Urinary bladder (tissue), 4 donors: ENCODE results near the gene SUGP2. TPM values are rescaled to one million over a fixed set of nuclear protein-coding genes. Genes with fewer than 3 reads are reported as not detected.

Experiments used
- DNase-seq: peaks from one replicate; pipeline ENCODE4 v3.0.0-alpha.2; 2015; ENCODE audit errors: extremely low spot score
- H3K27ac ChIP-seq: one replicate; pipeline ENCODE4 v1.5.1; 2013; ENCODE audit warnings: low read depth, mild to moderate bottlenecking, moderate library complexity
- H3K36me3 ChIP-seq: one replicate; pipeline ENCODE4 v1.6.1; 2013; ENCODE audit warnings: mild to moderate bottlenecking, moderate library complexity; ENCODE audit not compliant: insufficient read depth
- H3K4me1 ChIP-seq: one replicate; pipeline ENCODE4 v1.6.1; 2013; ENCODE audit warnings: mild to moderate bottlenecking, moderate library complexity; ENCODE audit not compliant: insufficient read depth
- H3K4me3 ChIP-seq: one replicate; pipeline ENCODE4 v1.5.1; 2013; ENCODE audit warnings: low read depth, low read length
- WGBS: extraction: QIAGEN DNeasy Blood & Tissue Kit; methylation state at CpG from one replicate; pipeline ENCODE4 v1.1.7; 2013; 5-methylcytosine and 5-hydroxymethylcytosine counted together
- polyA plus RNA-seq: library from polyadenylated mRNA; stranded (reverse); fragments of 200-250 nt; gene quantifications from one replicate; pipeline ENCODE4 v1.2.3, GENCODE V29; 2013
- total RNA-seq: library from RNA; depleted of rRNA; stranded (reverse); fragments of >200 nt; gene quantifications from one replicate; pipeline ENCODE4 v1.2.3, GENCODE V29; 2014
- donor health status: healthy with polysubstance abuse.
- donor health status: healthy.

The SUGP2 gene
- total and polyA plus RNA-seq, 2 donors = 36.3 to 55.8 TPM

- no peak for DNase-seq
- H3K36me3 ChIP-seq = no peaks in the 10 kb centered on the region
- WGBS = 47% methylated on average over 7 of the region's 7 CpGs
- no peaks in the 10 kb centered on the region for H3K4me1 ChIP-seq
- no peak overlapping the region for H3K4me3 ChIP-seq
- no peak overlapping the region for H3K27ac ChIP-seq
These were observed 48.1 kb downstream of the SUGP2 start for GRCh38 chr19:18985257-18985656.

- H3K4me1 ChIP-seq = no peaks in the 10 kb centered on the region
- 74% methylated on average over 3 of the region's 3 CpGs for WGBS
These were observed 49.1 kb downstream of the SUGP2 start for GRCh38 chr19:18984251-18984650.

GRCh38 chr19:18982669-18983068 lies 50.6 kb downstream of the SUGP2 start:
- DNase-seq = no peak
- Histone ChIP-seq H3K4me1 (no peaks in the 10 kb centered on the region), H3K36me3 (no peaks in the 10 kb centered on the region), H3K4me3 (no peak overlapping the region), H3K27ac (no peak overlapping the region)
- WGBS = 76% methylated on average over 2 of the region's 2 CpGs

More at GRCh38 chr19:18984251-18984650, 49.1 kb downstream of the SUGP2 start:
- Histone ChIP-seq H3K4me3 (no peak overlapping the region), H3K36me3 (no peaks in the 10 kb centered on the region), H3K27ac (no peak overlapping the region)
- no peak for DNase-seq

GRCh38 chr19:18980432-18981020 lies 52.8 kb downstream of the SUGP2 start:
- WGBS = 79% methylated on average over 7 of the region's 7 CpGs
- Histone ChIP-seq H3K4me1 (no peaks in the 10 kb centered on the region), H3K4me3 (no peak overlapping the region), H3K36me3 (no peaks in the 10 kb centered on the region), H3K27ac (no peak overlapping the region)
- no peak for DNase-seq

- Histone ChIP-seq H3K27ac (no peak overlapping the region), H3K36me3 (no peaks in the 10 kb centered on the region), H3K4me1 (no peaks in the 10 kb centered on the region), H3K4me3 (no peak overlapping the region)
- no peak for DNase-seq
- WGBS = 78% methylated on average over 7 of the region's 7 CpGs
These were observed 54.7 kb downstream of the SUGP2 start for GRCh38 chr19:18978616-18979015.

GRCh38 chr19:18975869-18976268 lies 57.4 kb downstream of the SUGP2 start:
- WGBS = 82% methylated on average over 10 of the region's 10 CpGs
- no peak overlapping the region for H3K4me3 ChIP-seq
- no peak for DNase-seq

GRCh38 chr19:18975011-18975410 lies 58.3 kb downstream of the SUGP2 start:
- no peak for DNase-seq
- Histone ChIP-seq H3K4me1 (no peaks in the 10 kb centered on the region), H3K36me3 (no peaks in the 10 kb centered on the region), H3K27ac (no peak overlapping the region), H3K4me3 (no peak overlapping the region)
- 94% methylated on average over 3 of the region's 3 CpGs for WGBS

More at GRCh38 chr19:18975869-18976268, 57.4 kb downstream of the SUGP2 start:
- Histone ChIP-seq H3K4me1 (no peaks in the 10 kb centered on the region), H3K36me3 (no peaks in the 10 kb centered on the region), H3K27ac (no peak overlapping the region)

GRCh38 chr19:18972851-18973250 lies 60.5 kb downstream of the SUGP2 start:
- DNase-seq = no peak
- Histone ChIP-seq H3K36me3 (no peaks in the 10 kb centered on the region), H3K4me3 (no peak overlapping the region), H3K4me1 (no peaks in the 10 kb centered on the region), H3K27ac (no peak overlapping the region)
- 84% methylated on average over 5 of the region's 5 CpGs for WGBS

- Histone ChIP-seq H3K4me1 (no peaks in the 10 kb centered on the region), H3K4me3 (no peak overlapping the region), H3K27ac (no peak overlapping the region), H3K36me3 (no peaks in the 10 kb centered on the region)
- 9% methylated on average over 12 of the region's 12 CpGs for WGBS
- no peak for DNase-seq
These were observed 61.0 kb downstream of the SUGP2 start for GRCh38 chr19:18972301-18972811.

- Histone ChIP-seq H3K36me3 (no peaks in the 10 kb centered on the region), H3K4me3 (no peak overlapping the region), H3K4me1 (no peaks in the 10 kb centered on the region), H3K27ac (no peak overlapping the region)
- WGBS = 81% methylated on average over 13 of the region's 13 CpGs
- DNase-seq = no peak
These were observed 63.2 kb downstream of the SUGP2 start for GRCh38 chr19:18969931-18970659.

GRCh38 chr19:18967358-18968146 lies 65.8 kb downstream of the SUGP2 start:
- DNase-seq = no peak
- Histone ChIP-seq H3K4me1 (no peaks in the 10 kb centered on the region), H3K4me3 (no peak overlapping the region), H3K27ac (no peak overlapping the region), H3K36me3 (no peaks in the 10 kb centered on the region)
- 48% methylated on average over 11 of the region's 11 CpGs for WGBS

- no peak overlapping the region for H3K27ac ChIP-seq
- no peak overlapping the region for H3K4me3 ChIP-seq
- H3K4me1 ChIP-seq = no peaks in the 10 kb centered on the region
- 54% methylated on average over 4 of the region's 4 CpGs for WGBS
- H3K36me3 ChIP-seq = no peaks in the 10 kb centered on the region
- DNase-seq = no peak
These were observed 67.0 kb downstream of the SUGP2 start for GRCh38 chr19:18966307-18966706.

GRCh38 chr19:18964121-18964520 lies 69.2 kb downstream of the SUGP2 start:
- no peak overlapping the region for H3K4me3 ChIP-seq
- H3K4me1 ChIP-seq = no peaks in the 10 kb centered on the region
- H3K27ac ChIP-seq = no peak overlapping the region
- no peaks in the 10 kb centered on the region for H3K36me3 ChIP-seq
- WGBS = 90% methylated on average over 9 of the region's 9 CpGs
- DNase-seq = no peak
